Esophagus squamous epithelium (tissue), 5 donors: ENCODE measurements around the gene DDX39B. TPM values are rescaled to one million over a fixed set of nuclear protein-coding genes. Genes with fewer than 3 reads are reported as not detected.

Experiments
- DNase-seq: peaks from one replicate; lab custom pipeline; 2025; lab: John Stamatoyannopoulos, UW
- H3K27ac ChIP-seq, 4 donors: fragments of 200-600 bp; sonication (generic); one replicate each; pipeline ENCODE4 v1.5.1; 2016 to 2019; ENCODE audit warnings: mild to moderate bottlenecking in 1 of 4
- H3K27me3 ChIP-seq, 4 donors: fragments of 200-600 bp; sonication (generic); 1 replicate in 3 of 4; 2 replicates in 1 of 4; pipeline versions ENCODE4 v1.5.1 to v1.6.0; 2017 to 2021; ENCODE audit warnings: antibody characterized with exemption in 1 of 4
- H3K36me3 ChIP-seq, 3 donors: fragments of 200-600 bp; sonication (generic); one replicate each; pipeline ENCODE4 v1.5.1; 2016 to 2019
- H3K4me1 ChIP-seq, 3 donors: fragments of 200-600 bp; sonication (generic); one replicate each; pipeline ENCODE4 v1.5.1; 2017 to 2019
- H3K4me3 ChIP-seq, 4 donors: fragments of 200-600 bp; sonication (generic); 1 replicate in 3 of 4; 2 replicates in 1 of 4; pipeline ENCODE4 v1.5.1; 2016 to 2019; ENCODE audit warnings: mild to moderate bottlenecking in 2 of 4, moderate library complexity in 1 of 4
- H3K9me3 ChIP-seq, 3 donors: fragments of 200-600 bp; sonication (generic); one replicate each; pipeline ENCODE4 v1.5.1; 2016 to 2019
- CTCF ChIP-seq, 6 experiments: fragments of 450-650 bp in 4 of 6; fragments of 200-600 bp in 2 of 6; sonication (generic) in 2 of 6; IDR thresholded peaks; one replicate each; pipeline ENCODE4 v1.5.1; 2016 to 2019; ENCODE audit warnings: antibody characterized with exemption in 6 of 6, mild to moderate bottlenecking in 4 of 6, moderate library complexity in 4 of 6
- POLR2A ChIP-seq, 4 donors: fragments of 450-650 bp; IDR thresholded peaks; one replicate each; pipeline ENCODE4 v1.6.1; 2017; ENCODE audit warnings: antibody characterized with exemption in 4 of 4, mild to moderate bottlenecking in 4 of 4, moderate library complexity in 3 of 4
- WGBS, 2 donors: methylation state at CpG; one replicate each; pipeline ENCODE4 v1.1.5; 2018; 5-methylcytosine and 5-hydroxymethylcytosine counted together
- intact Hi-C: fragments of 100-400 bp; cut with DNase I; formaldehyde crosslinking; loops from one replicate; pipeline ENCODE4 v1.15.0; 2022
- small RNA-seq, 4 donors: library from RNA; depleted of rRNA; stranded (forward); fragments of <200 nt; gene quantifications; one replicate each; pipeline ENCODE3, GENCODE V24; 2016
- total RNA-seq, 4 donors: library from RNA; depleted of rRNA; stranded (reverse); fragments of >200 nt; gene quantifications; one replicate each; pipeline ENCODE4 v1.1.0, GENCODE V29; 2016
- donor health status: DM: yes; HTN: yes; CAD: no.

The DDX39B gene
- total RNA-seq, 4 donors from 2014 or later, result 173 to 320 (median 259) TPM

GRCh38 chr6:31480574-31480973 lies 61.2 kb downstream of the DDX39B start:
- H3K9me3 ChIP-seq, result no peaks in the 10 kb centered on the region
- H3K27me3 ChIP-seq, result no peaks in the 10 kb centered on the region
- TF ChIP-seq CTCF (IDR thresholded peaks at IDR 0.05) (no peak), POLR2A (IDR thresholded peaks at IDR 0.05) (no peak)
- 78 to 92% methylated on average over 4 to 10 of the region's 11 CpGs for WGBS, 2 donors
- no peak for DNase-seq
- H3K27ac ChIP-seq, result no peak overlapping the region
- intact Hi-C loops, result no loop called here
- H3K4me3 ChIP-seq, result no peak overlapping the region
- no peaks in the 10 kb centered on the region for H3K4me1 ChIP-seq
- no peaks in the 10 kb centered on the region for H3K36me3 ChIP-seq

Small RNA genes lying within 50 kb of the gene (small RNA-seq; reads per million reads assigned to genes)
- gene AL663061.1, result 0 reads per million in 4 donors
- gene RF00019, result 0 reads per million in 4 donors
- 239 to 675 (median 297) reads per million in 4 donors for gene SNORD117
- 0 reads per million in 4 donors for gene SNORD84

Other genes with a start within 250 kb of the DDX39B start
- gene HLA-B, start 184.8 kb downstream of the DDX39B start, total RNA-seq, result 1,000 to 10,000 TPM in 1 of 4 donors, 100 to 1,000 TPM in 3; 193 to 1,414 (median 554) TPM
- 10 to 100 TPM in 1 of 4 donors, 1 to 10 TPM in 3; 7.5 to 10.1 (median 8.8) TPM for gene MICA, start 138.4 kb downstream of the DDX39B start, total RNA-seq
- 1 to 10 TPM in 3 of 4 donors, under 1 TPM in 1; 0.23 to 2.6 (median 2.1) TPM for gene MICB, start 43.9 kb downstream of the DDX39B start, total RNA-seq
- not detected for gene MCCD1, start 13.0 kb downstream of the DDX39B start, total RNA-seq
- gene ATP6V1G2, start 4.6 kb upstream of the DDX39B start, total RNA-seq, result 1 to 10 TPM in 1 of 4 donors, under 1 TPM in 1, not detected in 2; 0.21 to 2.1 TPM
- 10 to 100 TPM in 3 of 4 donors, 1 to 10 TPM in 1; 7.8 to 25.2 (median 16.7) TPM for gene NFKBIL1, start 5.6 kb upstream of the DDX39B start, total RNA-seq
- gene LTA, start 30.3 kb upstream of the DDX39B start, total RNA-seq, result not detected
- gene TNF, start 33.6 kb upstream of the DDX39B start, total RNA-seq, result under 1 TPM in 3 of 4 donors, not detected in 1; 0.27 to 0.95 (median 0.61) TPM
- 1 to 10 TPM in 2 of 4 donors, under 1 TPM in 2; 0.53 to 2.3 (median 1.1) TPM for gene LTB, start 40.4 kb upstream of the DDX39B start, total RNA-seq
- gene LST1, start 44.3 kb upstream of the DDX39B start, total RNA-seq, result 10 to 100 TPM in 1 of 4 donors, 1 to 10 TPM in 1, under 1 TPM in 1, not detected in 1; 0.49 to 50.4 (median 5.1) TPM
- not detected for gene NCR3, start 51.0 kb upstream of the DDX39B start, total RNA-seq
- 10 to 100 TPM in 2 of 4 donors, 1 to 10 TPM in 2; 2.4 to 30.7 (median 15.1) TPM for gene AIF1, start 73.2 kb upstream of the DDX39B start, total RNA-seq
- 10 to 100 TPM; 42.8 to 84.9 (median 67.7) TPM for gene PRRC2A, start 78.7 kb upstream of the DDX39B start, total RNA-seq
- gene BAG6, start 110.7 kb upstream of the DDX39B start, total RNA-seq, result 100 to 1,000 TPM; 129 to 217 (median 163) TPM
- 1 to 10 TPM in 2 of 4 donors, under 1 TPM in 2; 0.67 to 2.1 (median 1.1) TPM for gene APOM, start 113.9 kb upstream of the DDX39B start, total RNA-seq
- gene C6orf47, start 118.8 kb upstream of the DDX39B start, total RNA-seq, result 10 to 100 TPM; 28.8 to 34.4 (median 31.7) TPM
- gene GPANK1, start 123.0 kb upstream of the DDX39B start, total RNA-seq, result 10 to 100 TPM in 2 of 4 donors, 1 to 10 TPM in 2; 6.9 to 16.0 (median 10.9) TPM
- 100 to 1,000 TPM; 155 to 204 (median 186) TPM for gene CSNK2B, start 124.1 kb upstream of the DDX39B start, total RNA-seq
- 1 to 10 TPM in 3 of 4 donors, under 1 TPM in 1; 0.70 to 9.5 (median 4.5) TPM for gene LY6G5B, start 128.0 kb upstream of the DDX39B start, total RNA-seq
- under 1 TPM in 2 of 4 donors, not detected in 2; 0.57 to 0.83 TPM for gene LY6G5C, start 139.1 kb upstream of the DDX39B start, total RNA-seq
- 10 to 100 TPM; 38.5 to 43.3 (median 40.1) TPM for gene ABHD16A, start 161.3 kb upstream of the DDX39B start, total RNA-seq
- gene LY6G6F, start 164.9 kb upstream of the DDX39B start, total RNA-seq, result not detected
- not detected for gene LY6G6D, start 173.3 kb upstream of the DDX39B start, total RNA-seq
- gene LY6G6C, start 179.7 kb upstream of the DDX39B start, total RNA-seq, result 10 to 100 TPM in 1 of 4 donors, 1 to 10 TPM in 2, under 1 TPM in 1; 0.53 to 14.6 (median 2.4) TPM
- gene MPIG6B, start 181.4 kb upstream of the DDX39B start, total RNA-seq, result 1 to 10 TPM in 1 of 4 donors, under 1 TPM in 3; 0.12 to 1.4 (median 0.73) TPM
- 10 to 100 TPM; 16.4 to 59.3 (median 28.2) TPM for gene DDAH2, start 187.3 kb upstream of the DDX39B start, total RNA-seq
- gene CLIC1, start 194.5 kb upstream of the DDX39B start, total RNA-seq, result 100 to 1,000 TPM; 289 to 440 (median 365) TPM
- gene MSH5, start 198.0 kb upstream of the DDX39B start, total RNA-seq, result 1 to 10 TPM; 2.3 to 7.9 (median 6.8) TPM
- 1 to 10 TPM in 2 of 4 donors, under 1 TPM in 2; 0.45 to 2.9 (median 1.1) TPM for gene SAPCD1, start 220.7 kb upstream of the DDX39B start, total RNA-seq
- under 1 TPM; 0.22 to 0.80 (median 0.58) TPM for gene VWA7, start 235.3 kb upstream of the DDX39B start, total RNA-seq